ENCODE results near the gene PHACTR3. TPM values are rescaled to one million over a fixed set of nuclear protein-coding genes. Genes with fewer than 3 reads are reported as not detected.

The PHACTR3 gene
- polyA plus RNA-seq, 1 donor = 8.3 TPM

GRCh38 chr20:59777331-59777725 lies 173.0 kb downstream of the PHACTR3 start:
- Histone ChIP-seq H3K27ac (ENCODE audit: low read length) (no peak overlapping the region), H3K4me3 (ENCODE audit: low read length) (no peak overlapping the region), H3K27me3 (ENCODE audit: control insufficient read depth, insufficient read depth, low read length) (peaks cover 4% of the 10 kb centered on the region), H3K4me1 (ENCODE audit: control insufficient read depth, insufficient read depth, low read length) (no peaks in the 10 kb centered on the region), H3K9me3 (ENCODE audit: control insufficient read depth, low read depth, low read length) (no peaks in the 10 kb centered on the region), H3K36me3 (ENCODE audit: control insufficient read depth, insufficient read depth, low read length) (no peaks in the 10 kb centered on the region)
- DNase-seq = peak in 1 of 2 donors; percentile 60
- no CpG with 5 or more reads among the region's 3 CpGs for WGBS (ENCODE audit: insufficient coverage, low lambda C conversion rate)

GRCh38 chr20:59777814-59778575 lies 173.7 kb downstream of the PHACTR3 start:
- WGBS (ENCODE audit: insufficient coverage, low lambda C conversion rate) = no CpG with 5 or more reads among the region's 19 CpGs
- Histone ChIP-seq H3K27ac (ENCODE audit: low read length) (no peak overlapping the region), H3K4me1 (ENCODE audit: control insufficient read depth, insufficient read depth, low read length) (no peaks in the 10 kb centered on the region), H3K4me3 (ENCODE audit: low read length) (no peak overlapping the region), H3K27me3 (ENCODE audit: control insufficient read depth, insufficient read depth, low read length) (peaks cover 4% of the 10 kb centered on the region), H3K36me3 (ENCODE audit: control insufficient read depth, insufficient read depth, low read length) (no peaks in the 10 kb centered on the region), H3K9me3 (ENCODE audit: control insufficient read depth, low read depth, low read length) (no peaks in the 10 kb centered on the region)
- DNase-seq = no peak

- H3K27me3 ChIP-seq (ENCODE audit: control insufficient read depth, insufficient read depth, low read length) = peaks cover 4% of the 10 kb centered on the region
- DNase-seq = no peak
- H3K27ac ChIP-seq (ENCODE audit: low read length) = no peak overlapping the region
- H3K4me1 ChIP-seq (ENCODE audit: control insufficient read depth, insufficient read depth, low read length) = no peaks in the 10 kb centered on the region
- H3K9me3 ChIP-seq (ENCODE audit: control insufficient read depth, low read depth, low read length) = no peaks in the 10 kb centered on the region
- no CpG with 5 or more reads among the region's 12 CpGs for WGBS (ENCODE audit: insufficient coverage, low lambda C conversion rate)
- no peak overlapping the region for H3K4me3 ChIP-seq (ENCODE audit: low read length)
- H3K36me3 ChIP-seq (ENCODE audit: control insufficient read depth, insufficient read depth, low read length) = no peaks in the 10 kb centered on the region
Measured at GRCh38 chr20:59778615-59779200, 174.4 kb downstream of the PHACTR3 start.

GRCh38 chr20:59779656-59780380 lies 175.5 kb downstream of the PHACTR3 start:
- H3K27me3 ChIP-seq (ENCODE audit: control insufficient read depth, insufficient read depth, low read length) = no peaks in the 10 kb centered on the region
- H3K4me3 ChIP-seq (ENCODE audit: low read length) = no peak overlapping the region
- no peak for DNase-seq
- no peak overlapping the region for H3K27ac ChIP-seq (ENCODE audit: low read length)
- H3K36me3 ChIP-seq (ENCODE audit: control insufficient read depth, insufficient read depth, low read length) = no peaks in the 10 kb centered on the region
- peaks cover 3% of the 10 kb centered on the region for H3K4me1 ChIP-seq (ENCODE audit: control insufficient read depth, insufficient read depth, low read length)
- H3K9me3 ChIP-seq (ENCODE audit: control insufficient read depth, low read depth, low read length) = no peaks in the 10 kb centered on the region
- 50% methylated on average over 1 of the region's 10 CpGs for WGBS (ENCODE audit: insufficient coverage, low lambda C conversion rate)

- no CpG with 5 or more reads among the region's 12 CpGs for WGBS (ENCODE audit: insufficient coverage, low lambda C conversion rate)
- H3K4me3 ChIP-seq (ENCODE audit: low read length) = no peak overlapping the region
- no peak overlapping the region for H3K27ac ChIP-seq (ENCODE audit: low read length)
- no peaks in the 10 kb centered on the region for H3K9me3 ChIP-seq (ENCODE audit: control insufficient read depth, low read depth, low read length)
- no peaks in the 10 kb centered on the region for H3K36me3 ChIP-seq (ENCODE audit: control insufficient read depth, insufficient read depth, low read length)
- no peak for DNase-seq
- no peaks in the 10 kb centered on the region for H3K27me3 ChIP-seq (ENCODE audit: control insufficient read depth, insufficient read depth, low read length)
- peaks cover 3% of the 10 kb centered on the region for H3K4me1 ChIP-seq (ENCODE audit: control insufficient read depth, insufficient read depth, low read length)
Measured at GRCh38 chr20:59780494-59781185, 176.3 kb downstream of the PHACTR3 start.

GRCh38 chr20:59781226-59781625 lies 176.9 kb downstream of the PHACTR3 start:
- no peaks in the 10 kb centered on the region for H3K27me3 ChIP-seq (ENCODE audit: control insufficient read depth, insufficient read depth, low read length)
- no peak overlapping the region for H3K4me3 ChIP-seq (ENCODE audit: low read length)
- no peak for DNase-seq
- no peak overlapping the region for H3K27ac ChIP-seq (ENCODE audit: low read length)
- no peaks in the 10 kb centered on the region for H3K9me3 ChIP-seq (ENCODE audit: control insufficient read depth, low read depth, low read length)
- WGBS (ENCODE audit: insufficient coverage, low lambda C conversion rate) = no CpG with 5 or more reads among the region's 12 CpGs
- peaks cover 3% of the 10 kb centered on the region for H3K4me1 ChIP-seq (ENCODE audit: control insufficient read depth, insufficient read depth, low read length)
- H3K36me3 ChIP-seq (ENCODE audit: control insufficient read depth, insufficient read depth, low read length) = no peaks in the 10 kb centered on the region

- H3K27me3 ChIP-seq (ENCODE audit: control insufficient read depth, insufficient read depth, low read length) = no peaks in the 10 kb centered on the region
- 25% methylated on average over 1 of the region's 14 CpGs for WGBS (ENCODE audit: insufficient coverage, low lambda C conversion rate)
- peaks cover 3% of the 10 kb centered on the region for H3K4me1 ChIP-seq (ENCODE audit: control insufficient read depth, insufficient read depth, low read length)
- no peak overlapping the region for H3K4me3 ChIP-seq (ENCODE audit: low read length)
- peak; percentile 36 to 50 for DNase-seq
- no peaks in the 10 kb centered on the region for H3K36me3 ChIP-seq (ENCODE audit: control insufficient read depth, insufficient read depth, low read length)
- no peaks in the 10 kb centered on the region for H3K9me3 ChIP-seq (ENCODE audit: control insufficient read depth, low read depth, low read length)
- no peak overlapping the region for H3K27ac ChIP-seq (ENCODE audit: low read length)
Measured at GRCh38 chr20:59782986-59783640, 178.8 kb downstream of the PHACTR3 start.

- Histone ChIP-seq H3K27me3 (ENCODE audit: control insufficient read depth, insufficient read depth, low read length) (no peaks in the 10 kb centered on the region), H3K27ac (ENCODE audit: low read length) (no peak overlapping the region), H3K4me1 (ENCODE audit: control insufficient read depth, insufficient read depth, low read length) (peaks cover 3% of the 10 kb centered on the region), H3K9me3 (ENCODE audit: control insufficient read depth, low read depth, low read length) (no peaks in the 10 kb centered on the region), H3K36me3 (ENCODE audit: control insufficient read depth, insufficient read depth, low read length) (no peaks in the 10 kb centered on the region), H3K4me3 (ENCODE audit: low read length) (no peak overlapping the region)
- no peak for DNase-seq
- WGBS (ENCODE audit: insufficient coverage, low lambda C conversion rate) = no CpG with 5 or more reads among the region's 6 CpGs
Measured at GRCh38 chr20:59783641-59784010, 179.3 kb downstream of the PHACTR3 start.

GRCh38 chr20:59784365-59784764 lies 180.0 kb downstream of the PHACTR3 start:
- WGBS (ENCODE audit: insufficient coverage, low lambda C conversion rate) = no CpG with 5 or more reads among the region's 5 CpGs
- H3K27me3 ChIP-seq (ENCODE audit: control insufficient read depth, insufficient read depth, low read length) = no peaks in the 10 kb centered on the region
- no peak overlapping the region for H3K27ac ChIP-seq (ENCODE audit: low read length)
- H3K4me1 ChIP-seq (ENCODE audit: control insufficient read depth, insufficient read depth, low read length) = peaks cover 3% of the 10 kb centered on the region
- no peak for DNase-seq
- no peaks in the 10 kb centered on the region for H3K9me3 ChIP-seq (ENCODE audit: control insufficient read depth, low read depth, low read length)
- no peaks in the 10 kb centered on the region for H3K36me3 ChIP-seq (ENCODE audit: control insufficient read depth, insufficient read depth, low read length)
- H3K4me3 ChIP-seq (ENCODE audit: low read length) = no peak overlapping the region
